Measurements from ENCODE around the gene ZMYND15.

Gene ZMYND15

DNA sequence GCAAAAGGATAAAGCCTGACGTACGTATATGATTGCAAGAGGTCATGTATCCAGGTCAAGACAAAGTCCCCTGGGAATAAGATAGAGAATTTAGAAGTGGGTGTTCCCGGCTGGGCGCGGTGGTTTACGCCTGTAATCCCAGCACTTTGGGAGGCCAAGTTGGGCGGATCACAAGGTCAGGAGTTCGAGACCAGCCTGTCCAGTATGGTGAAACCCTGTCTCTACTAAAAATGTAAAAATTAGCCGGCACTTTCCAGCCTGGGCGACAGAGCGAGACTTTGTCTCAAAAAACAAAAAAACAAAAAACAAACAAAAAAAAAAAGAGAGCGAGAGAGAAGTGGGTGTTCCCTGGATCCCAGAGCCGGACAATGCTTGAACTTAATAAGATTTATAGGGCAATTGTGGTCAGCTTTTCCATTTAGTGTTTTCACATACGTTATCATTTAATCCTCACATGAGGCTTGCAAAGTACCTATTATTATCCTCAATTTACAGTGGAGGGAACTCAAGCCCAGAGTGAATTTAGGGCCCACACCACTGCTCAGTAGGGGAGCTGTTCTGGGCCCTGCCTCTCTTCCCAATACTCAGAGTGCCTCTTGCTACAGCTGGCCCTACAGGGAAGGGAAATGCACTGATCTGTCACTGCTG, 48.6 kb downstream of the ZMYND15 start:
- FAIRE-seq, result no peak

DNA sequence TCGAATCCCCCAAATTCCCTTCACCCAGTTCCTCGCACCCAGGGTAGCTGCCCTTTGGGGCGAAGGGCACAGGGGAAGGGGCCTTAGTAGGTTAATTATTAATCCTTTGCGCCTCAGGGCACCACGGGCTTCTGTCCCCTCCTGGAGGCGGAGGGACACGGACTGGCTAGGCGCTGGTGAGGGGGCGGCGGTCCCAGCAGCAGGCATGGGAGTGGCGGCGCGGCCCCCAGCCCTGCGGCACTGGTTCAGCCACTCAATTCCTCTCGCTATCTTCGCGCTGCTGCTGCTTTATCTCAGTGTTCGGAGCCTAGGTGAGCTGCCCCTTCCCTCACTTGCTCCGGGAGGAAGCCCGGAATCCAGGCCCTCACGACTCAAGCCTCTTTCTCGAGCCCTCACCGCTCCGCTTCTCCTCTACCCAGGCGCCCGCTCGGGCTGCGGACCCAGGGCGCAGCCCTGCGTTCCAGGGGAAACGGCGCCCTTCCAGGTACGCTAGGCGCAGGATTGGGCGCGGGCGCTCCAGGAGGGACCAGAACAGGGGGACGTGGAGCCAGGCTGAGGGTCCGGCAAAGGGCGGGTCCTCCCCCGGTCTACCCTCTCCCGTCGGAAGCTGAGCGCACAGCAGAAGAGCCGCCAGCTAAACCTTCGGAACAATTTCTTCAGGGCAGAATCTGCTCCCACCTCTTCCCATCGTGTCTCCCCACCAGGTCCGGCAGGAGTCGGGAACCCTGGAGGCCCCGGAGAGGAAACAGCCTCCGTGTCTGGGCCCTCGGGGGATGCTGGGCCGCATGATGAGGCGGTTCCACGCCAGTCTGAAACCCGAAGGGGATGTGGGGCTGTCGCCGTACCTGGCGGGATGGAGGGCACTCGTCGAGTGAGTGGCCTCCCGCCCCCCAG, 49.4 kb downstream of the ZMYND15 start, which contains the start of gene GLTPD2:
Gene GLTPD2 (plus strand): TSS at position 158 of the 894 bp plus-strand sequence. CDS start 48 bp downstream, at position 206.
- FAIRE-seq, result no peak

DNA sequence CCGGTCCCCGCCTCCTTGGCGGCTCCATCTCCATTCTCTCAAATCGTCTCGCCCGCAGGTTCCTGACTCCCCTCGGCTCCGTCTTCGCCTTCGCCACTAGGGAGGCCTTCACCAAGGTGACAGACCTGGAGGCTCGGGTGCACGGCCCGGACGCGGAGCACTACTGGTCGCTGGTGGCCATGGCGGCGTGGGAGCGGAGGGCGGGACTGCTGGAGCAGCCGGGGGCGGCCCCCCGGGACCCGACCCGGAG, 50.0 kb downstream of the ZMYND15 start:
- no peak for FAIRE-seq

DNA sequence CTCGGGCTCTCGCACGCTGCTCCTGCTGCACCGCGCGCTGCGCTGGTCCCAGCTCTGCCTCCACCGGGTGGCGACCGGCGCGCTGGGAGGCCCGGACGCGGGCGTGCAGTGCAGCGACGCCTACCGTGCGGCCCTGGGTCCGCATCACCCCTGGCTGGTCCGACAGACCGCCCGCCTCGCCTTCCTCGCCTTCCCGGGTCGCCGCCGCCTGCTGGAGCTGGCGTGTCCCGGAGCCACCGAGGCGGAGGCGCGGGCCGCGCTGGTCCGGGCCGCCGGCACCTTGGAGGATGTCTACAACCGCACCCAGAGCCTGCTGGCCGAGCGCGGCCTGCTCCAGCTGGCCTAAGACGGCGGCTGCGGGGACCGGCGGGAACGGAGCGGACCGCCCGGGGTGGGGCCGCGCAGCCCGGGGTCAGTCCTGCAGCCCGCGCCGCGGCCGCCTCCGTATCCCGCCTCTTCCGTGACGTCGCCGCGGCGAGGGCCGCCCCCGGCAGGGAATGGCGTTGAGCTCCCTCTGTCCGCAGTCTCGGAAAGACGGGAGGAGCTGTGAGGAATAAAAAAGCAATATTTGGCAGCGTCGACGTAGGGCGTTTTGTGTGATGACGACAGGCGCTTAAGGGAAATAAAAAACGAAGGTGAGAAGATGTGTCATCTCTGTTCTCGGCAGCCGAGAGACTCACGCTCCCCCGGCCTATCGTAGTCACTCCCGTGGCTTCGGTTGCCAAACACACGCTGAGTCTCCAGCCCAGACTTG, 50.5 kb downstream of the ZMYND15 start:
- FAIRE-seq, result no peak

DNA sequence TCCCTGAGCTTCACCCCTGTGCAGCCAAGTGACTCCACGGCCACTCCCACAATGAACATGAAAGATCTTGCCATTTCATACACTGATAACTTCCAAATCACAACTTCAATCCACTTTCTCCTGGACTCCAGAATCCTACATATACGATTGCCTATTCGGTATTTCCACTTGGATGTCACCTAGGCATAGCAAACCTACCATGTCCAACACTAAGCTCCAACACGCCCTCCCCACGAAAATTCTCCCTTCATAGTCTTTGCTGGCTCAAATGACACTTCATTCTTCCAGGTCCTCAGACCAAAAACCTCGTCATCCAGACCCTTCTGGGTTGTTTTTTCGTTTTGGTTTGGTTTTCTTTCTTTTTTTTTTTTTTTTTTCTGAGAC, 51.1 kb downstream of the ZMYND15 start:
- FAIRE-seq, result no peak

DNA sequence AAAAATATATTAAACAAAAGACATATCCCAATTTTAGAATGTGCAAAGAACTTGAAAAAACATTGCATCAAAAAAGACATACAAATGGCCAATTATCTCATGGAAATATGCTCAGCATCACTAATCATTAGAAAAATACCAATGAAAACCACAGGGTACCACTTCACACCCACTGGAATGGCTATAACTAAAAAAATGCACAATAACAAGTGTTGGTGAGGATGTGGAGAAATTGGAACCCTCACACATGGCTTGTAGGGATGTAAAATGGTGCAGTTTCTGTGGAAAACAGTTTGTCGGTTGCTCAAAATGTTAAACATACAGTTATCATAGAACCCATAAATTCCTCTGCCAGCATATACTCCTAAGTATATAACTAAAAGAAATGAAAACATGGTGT, 55.5 kb downstream of the ZMYND15 start:
- no peak for FAIRE-seq
